ENCODE measurements around the gene GPC3.

- TF ChIP-seq POLR2AphosphoS5 (IDR thresholded peaks at IDR 0.05), result no peak
- no peak for TF ChIP-seq CTCF (IDR thresholded peaks at IDR 0.05)
- no peak for TF ChIP-seq POLR2A (IDR thresholded peaks at IDR 0.05)
These were observed 351.4 kb downstream of the GPC3 start for GRCh38 chrX:133633950-133634349.

Data from stomach (tissue), 4 donors.